ENCODE results near the gene APBA2.
"Not testable (repeated sequence)": the region's sequence is repeated elsewhere in the genome, so short reads cannot be mapped to it uniquely, and the experiment has no call there.

Gene APBA2

DNA sequence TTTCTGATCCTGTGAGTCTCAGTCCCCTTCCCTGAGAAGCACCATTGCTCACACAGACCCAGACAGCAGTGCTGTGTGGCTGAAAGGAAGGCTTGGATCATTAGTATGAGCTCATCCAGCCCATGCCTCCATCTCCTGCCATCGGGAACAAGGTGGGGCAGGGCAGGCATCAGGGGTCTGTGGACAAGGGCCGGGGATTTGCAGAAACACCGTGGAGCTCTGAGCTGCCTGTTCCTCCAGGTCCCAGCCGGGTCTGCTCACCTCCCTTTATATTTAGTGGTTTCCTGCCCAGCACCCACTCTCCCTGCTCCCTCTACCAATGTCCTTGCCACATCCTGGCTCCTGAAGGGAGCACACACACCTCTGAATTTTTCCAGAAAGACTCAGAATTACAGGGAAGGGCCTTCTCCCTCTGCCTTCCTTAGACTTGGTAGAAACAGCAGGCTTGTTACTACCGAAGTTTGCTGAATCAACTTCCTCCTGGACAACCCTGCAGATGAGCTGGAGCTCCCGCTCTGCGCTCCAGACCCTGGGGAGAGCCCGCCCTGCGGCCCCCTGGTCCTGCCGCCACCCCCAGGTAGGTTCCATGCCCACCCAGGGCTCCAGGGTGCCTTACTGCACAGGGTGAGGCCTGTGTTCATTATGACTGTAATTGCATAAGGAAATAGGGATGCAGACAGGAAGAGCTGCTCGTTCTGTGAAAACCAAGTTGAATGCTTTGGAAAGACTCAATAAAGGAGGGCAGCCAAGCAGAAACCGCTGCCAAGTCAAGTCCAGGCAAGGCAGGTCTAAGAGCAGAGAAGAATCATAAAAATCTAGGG, 255.7 kb downstream of the APBA2 start:
- no peak overlapping the region for H3K4me3 ChIP-seq (ENCODE audit: low read depth, low read length)

DNA sequence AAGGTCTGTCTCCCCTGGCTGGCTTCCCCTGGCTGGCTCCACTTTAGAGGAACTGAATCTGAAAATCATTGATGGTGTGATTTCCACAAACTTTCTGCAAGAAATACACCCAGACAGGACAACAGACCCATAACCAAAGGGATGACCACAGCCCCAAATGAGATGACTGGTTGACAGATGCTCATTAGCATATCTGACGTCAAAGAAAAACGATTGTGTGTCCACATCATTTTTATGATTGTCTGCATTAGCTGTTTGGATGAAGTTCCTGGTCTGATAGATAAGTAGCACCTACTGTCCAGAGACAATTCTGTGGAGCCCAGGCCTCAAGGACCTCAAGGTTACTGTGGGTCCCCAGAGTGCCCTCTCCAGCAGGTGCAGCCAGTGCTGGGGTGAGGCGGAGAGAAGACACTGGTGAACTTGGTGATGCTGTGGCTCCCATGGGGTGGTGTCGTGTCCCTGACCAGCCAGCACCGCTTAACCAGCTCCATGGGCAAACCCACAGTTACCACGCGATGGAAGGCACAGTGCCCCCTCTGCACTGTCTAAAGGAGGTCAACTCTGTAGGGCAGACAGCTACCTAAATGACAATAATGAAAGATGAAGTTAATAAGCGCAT, 256.5 kb downstream of the APBA2 start:
- H3K4me3 ChIP-seq (ENCODE audit: low read depth, low read length) = no peak overlapping the region

DNA sequence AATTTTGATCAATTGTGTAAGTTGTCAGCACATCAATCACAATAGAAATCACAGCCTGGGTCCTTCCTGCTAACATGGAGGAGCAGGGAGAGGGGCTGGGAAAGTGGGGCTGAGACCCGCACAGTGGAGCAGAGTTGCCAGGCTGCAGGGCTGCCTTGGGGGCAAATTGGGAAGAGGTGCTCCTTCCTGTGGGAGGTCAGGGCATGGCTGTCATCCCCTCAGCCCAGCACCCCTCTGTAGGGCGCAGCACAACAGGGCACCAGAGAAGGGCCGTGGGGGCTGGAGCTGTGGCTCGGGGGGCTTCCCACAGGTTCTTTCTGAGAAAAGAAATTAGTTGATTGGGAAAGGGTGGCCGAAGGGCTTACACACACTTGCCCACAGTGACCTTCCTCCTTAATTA, 257.5 kb downstream of the APBA2 start:
- no peak overlapping the region for H3K4me3 ChIP-seq (ENCODE audit: low read depth, low read length)

DNA sequence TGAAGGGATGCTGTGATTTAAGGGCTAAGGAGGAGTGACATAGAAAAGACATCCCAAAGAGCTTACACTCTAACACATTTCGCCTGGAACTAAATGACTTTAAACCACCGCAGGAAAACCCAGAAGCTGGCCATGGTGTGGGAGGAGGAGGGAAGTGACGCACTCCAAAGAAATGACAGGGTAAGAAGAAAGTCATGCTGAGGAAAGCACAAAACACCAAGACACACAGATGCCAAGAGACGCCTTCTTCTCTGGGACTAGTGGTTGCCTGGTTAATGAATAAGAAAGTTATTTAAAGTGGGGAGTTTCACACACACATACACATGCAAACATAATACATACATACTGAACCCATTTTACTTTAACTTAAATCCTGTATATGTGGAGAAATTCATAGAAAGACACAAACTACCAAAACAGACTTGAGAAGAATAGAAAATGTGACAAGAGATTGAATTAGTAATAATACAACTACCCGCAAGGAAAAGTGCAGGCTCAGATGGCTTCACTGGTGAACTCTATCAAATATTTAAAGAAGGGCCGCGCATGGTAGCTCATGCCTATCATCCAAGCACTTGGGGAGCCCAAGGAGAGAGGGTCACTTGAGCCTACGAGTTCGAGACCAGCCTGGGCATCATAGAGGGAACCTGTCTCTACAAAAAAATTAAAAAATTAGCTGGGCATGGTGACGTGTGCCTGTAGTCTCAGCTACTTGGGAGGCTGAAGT, 258.3 kb downstream of the APBA2 start:
- no peak overlapping the region for H3K4me3 ChIP-seq (ENCODE audit: low read depth, low read length)

DNA sequence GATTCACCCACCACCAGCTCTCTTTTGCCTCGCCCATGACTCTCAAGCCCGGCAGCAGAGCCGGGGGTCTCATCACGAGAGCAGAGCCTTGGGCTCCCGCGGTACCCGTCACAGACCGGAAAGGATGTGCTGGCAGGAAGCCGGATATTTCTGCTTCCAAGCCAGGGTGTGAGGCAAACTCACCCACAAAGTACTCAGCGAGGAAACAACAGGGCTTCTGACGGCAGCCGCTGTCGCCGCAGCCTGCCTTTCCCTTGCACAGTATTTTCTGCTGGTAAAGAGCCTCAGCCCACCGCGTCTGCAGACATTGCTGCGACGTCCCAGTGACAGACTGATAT, 263.9 kb downstream of the APBA2 start:
- H3K4me3 ChIP-seq (ENCODE audit: low read depth, low read length) = no peak overlapping the region

DNA sequence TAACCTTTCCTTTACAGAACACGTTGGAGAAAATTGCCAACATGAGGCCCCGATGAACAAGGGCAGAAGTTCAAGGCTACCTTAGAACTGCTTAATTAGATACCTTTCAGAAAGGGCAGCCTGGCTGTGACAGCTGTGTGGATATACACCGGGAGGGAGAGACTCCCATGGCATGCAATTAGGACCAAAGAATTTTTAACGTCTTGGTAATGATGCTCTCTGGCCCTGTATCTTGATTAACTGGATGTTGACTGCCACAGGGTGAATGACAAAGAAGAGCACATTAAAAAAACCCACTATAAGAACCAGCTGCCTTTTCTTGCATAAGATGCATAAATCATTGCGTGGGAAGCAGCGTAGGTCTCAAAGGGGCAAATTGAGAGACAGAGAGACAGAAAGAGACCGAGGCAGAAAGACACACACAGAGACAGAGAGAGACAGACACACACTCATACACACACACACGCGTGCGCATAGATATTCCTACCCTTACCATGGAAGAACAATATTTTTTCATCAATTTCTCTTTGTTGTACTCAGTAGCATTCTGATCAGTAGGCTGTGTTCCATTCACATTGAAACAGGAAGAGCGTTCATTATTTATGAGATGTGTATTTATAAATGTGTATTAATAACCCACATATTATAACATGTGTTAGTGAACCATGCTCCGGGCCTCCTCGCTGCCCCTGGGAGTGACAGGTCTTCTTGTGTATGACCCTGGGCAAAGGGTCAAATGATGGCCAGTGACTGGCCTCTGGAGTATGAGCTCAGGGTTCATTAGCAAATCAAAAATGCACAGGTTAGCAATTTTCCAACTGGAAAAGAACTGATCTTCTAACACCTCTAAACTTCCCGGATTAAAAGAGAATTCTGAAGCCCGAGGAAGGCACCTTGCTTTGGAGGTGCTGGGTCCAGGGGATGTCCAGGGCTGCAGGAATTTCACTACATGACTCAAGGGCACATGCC, 265.0 kb downstream of the APBA2 start:
- H3K4me3 ChIP-seq (ENCODE audit: low read depth, low read length) = no peak overlapping the region

DNA sequence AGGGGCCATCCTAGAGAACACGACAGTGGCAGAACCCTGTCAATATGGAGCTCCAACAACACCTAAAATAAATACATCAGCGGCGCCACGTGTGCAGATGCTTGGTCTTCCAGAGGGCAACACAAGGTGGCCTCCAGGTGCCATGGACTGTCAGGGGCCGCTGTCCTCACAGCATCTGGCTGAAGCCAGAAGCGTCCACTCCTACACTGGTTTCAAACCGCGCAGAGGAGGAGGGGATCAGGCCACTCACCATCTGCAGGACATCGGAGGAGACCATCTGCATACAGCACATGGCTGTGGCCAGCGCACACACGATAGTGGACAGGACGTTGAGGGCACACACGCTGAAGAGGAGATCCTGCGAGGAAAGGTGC, 265.7 kb downstream of the APBA2 start:
- H3K4me3 ChIP-seq (ENCODE audit: low read depth, low read length) = no peak overlapping the region

DNA sequence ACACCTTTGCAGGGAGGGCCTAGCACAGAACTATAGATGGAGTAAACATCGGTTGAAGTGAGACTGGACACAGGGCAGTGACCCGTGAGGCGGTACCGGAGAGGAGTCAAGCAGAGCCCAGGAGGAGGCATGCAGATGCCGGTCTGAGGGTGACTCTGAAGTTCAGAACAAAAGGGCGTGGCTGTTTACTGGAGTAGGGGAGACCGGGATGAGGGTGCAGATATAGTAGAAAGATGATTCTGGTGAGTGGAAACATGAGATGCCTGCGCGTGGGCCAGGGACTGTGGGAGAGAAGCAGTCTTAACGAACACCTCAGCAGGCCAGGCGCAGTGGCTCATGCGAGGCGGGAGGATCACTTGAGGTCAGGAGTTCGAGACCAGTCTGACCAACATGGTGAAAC, 270.7 kb downstream of the APBA2 start:
- no peak overlapping the region for H3K4me3 ChIP-seq (ENCODE audit: low read depth, low read length)

DNA sequence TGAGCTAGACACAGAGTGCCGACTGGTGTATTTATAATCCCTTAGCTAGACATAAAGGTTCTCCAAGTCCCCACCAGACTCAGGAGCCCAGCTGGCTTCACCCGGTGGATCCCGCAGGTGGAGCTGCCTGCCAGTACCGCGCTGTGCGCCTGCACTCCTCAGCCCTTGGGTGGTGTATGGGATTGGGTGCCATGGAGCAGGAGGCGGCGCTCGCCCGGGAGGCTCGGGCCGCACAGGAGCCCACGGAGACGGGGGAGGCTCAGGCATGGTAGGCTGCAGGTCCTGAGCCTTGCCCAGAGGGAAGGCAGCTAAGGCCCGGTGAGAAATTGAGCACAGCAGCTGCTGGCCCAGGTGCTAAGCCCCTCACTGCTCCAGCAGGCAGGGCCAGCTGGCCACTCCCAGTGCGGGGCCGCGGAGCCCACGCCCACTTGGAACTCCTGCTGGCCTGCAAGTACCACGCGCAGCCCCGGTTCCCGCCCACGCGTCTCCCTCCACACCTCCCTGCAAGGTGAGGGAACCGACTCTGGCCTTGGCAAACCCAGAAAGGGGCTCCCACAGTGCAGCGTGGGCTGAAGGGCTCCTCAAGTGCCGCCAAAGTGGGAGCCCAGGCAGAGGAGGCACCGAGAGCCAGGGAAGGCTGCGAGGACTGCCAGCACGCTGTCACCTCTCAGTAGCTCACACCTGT, 274.1 kb downstream of the APBA2 start:
- no peak overlapping the region for H3K4me3 ChIP-seq (ENCODE audit: low read depth, low read length)

DNA sequence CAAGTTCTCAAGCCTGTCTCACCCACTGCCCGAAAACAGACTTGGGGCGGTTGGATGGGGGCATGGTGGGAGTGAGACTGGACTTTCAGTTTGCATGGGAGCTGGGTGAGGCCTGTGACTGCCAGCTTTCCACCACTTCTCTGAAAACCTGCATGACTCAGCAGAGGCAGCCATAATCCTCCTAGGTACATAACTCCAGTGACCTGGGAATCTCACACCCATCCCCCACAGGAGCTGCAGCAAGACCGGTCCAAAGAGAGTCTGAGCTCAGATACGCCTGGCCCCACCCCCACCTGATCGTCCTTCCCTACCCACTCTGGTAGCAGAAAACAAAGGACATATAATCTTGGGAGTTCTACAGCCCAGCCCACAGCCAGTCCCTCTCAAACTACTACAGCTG, 276.6 kb downstream of the APBA2 start:
- no peak overlapping the region for H3K4me3 ChIP-seq (ENCODE audit: low read depth, low read length)

DNA sequence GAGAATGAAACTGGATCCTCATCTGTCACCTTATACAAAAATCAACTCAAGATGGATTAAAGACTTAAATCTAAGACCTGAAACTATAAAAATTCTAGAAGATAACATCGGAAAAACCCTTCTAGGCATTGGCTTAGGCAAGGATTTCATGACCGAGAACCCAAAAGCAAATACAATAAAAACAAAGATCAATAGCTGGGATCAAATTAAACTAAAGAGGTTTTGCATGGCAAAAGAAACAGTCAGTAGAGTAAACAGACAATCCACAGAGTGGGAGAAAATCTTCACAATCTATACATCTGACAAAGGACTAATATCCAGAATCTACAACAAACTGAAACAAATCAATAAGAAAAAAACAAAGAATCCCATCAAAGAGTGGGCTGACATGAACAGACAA, 281.3 kb downstream of the APBA2 start:
- not testable (repeated sequence) for H3K4me3 ChIP-seq (ENCODE audit: low read depth, low read length)

Measured in iPS-11a (cell line).